GM10847 (cell line): ENCODE measurements around the gene CASP14.

ENCODE experiments used
- POLR2A ChIP-seq: IDR thresholded peaks from 2 replicates; pipeline ENCODE4 v1.6.1; 2011; ENCODE audit not compliant: insufficient read length; ENCODE audit errors: extremely low read depth

CASP14 gene

GRCh38 chr19:15104003-15104402, 54.7 kb downstream of the CASP14 start:
- TF ChIP-seq POLR2A: no peak

DNA sequence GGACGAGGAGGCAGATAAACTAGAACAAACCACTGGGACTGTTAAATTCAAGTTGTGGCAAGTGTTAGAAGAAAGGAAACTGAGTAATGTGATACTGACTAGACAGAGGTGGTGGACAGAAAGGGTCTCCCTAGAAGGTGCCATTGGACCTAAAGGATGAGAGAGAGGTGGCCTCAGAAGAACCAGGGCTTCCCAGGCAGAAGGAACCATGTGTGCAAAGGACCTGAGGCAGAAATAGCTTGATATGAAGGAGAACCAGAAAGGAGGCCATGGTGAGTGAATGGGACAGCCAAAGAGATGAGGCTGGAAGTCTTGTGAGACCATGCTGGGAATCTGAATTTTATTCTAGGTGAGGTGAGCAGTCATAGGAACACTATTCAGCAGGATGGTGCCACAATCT, 55.1 kb downstream of the CASP14 start:
- TF ChIP-seq POLR2A: no peak

DNA sequence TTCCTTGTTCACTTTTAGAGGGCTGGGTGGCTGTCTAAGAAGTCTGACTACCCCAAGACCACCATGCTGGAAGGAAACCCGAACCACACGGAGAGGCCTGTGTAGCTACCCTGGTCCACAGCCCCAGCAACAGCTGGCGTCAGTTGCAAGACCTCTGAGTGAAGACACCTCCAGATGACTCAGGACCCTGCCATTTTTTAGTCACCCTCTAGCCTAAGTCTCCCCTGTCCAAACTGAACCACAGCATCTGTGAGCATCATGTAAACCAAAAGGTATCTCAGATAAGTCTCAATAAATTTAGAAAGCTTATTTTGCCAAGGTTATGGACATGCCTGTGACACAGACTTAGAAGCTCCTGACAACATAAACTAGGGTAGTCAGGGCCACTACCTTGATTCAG, 55.8 kb downstream of the CASP14 start:
- no peak for TF ChIP-seq POLR2A

- TF ChIP-seq POLR2A: no peak
Observed at GRCh38 chr19:15107061-15108010, 58.1 kb downstream of the CASP14 start, which contains the start of gene SYDE1. Gene SYDE1 (plus strand): TSS chr19:15107401. CDS start chr19:15107434, 33 bp downstream.
